GM12878 (cell line): ENCODE results near the gene KDELR1. TPM values are rescaled to one million over a fixed set of nuclear protein-coding genes. Genes with fewer than 3 reads are reported as not detected.

Experiments
- ATAC-seq: fragments of 200-7000 bp; cut with Tn5 transposase; 3 replicates; pipeline ENCODE4 v1.9.1; 2020; ENCODE audit warnings: mild to moderate bottlenecking, moderate library complexity
- BruUV-seq: library from RNA; stranded (reverse); fragments of 400-500 nt; replicated peaks from 2 replicates; lab custom pipeline; 2021; lab: Mats Ljungman, UMichigan
- CTCF ChIA-PET: fragments of 300-600 bp; sonication (Branson Sonifier 250); formaldehyde crosslinking; extraction: SDS; loops from one replicate; lab custom pipeline; 2021; ENCODE audit warnings: inconsistent platforms; lab: Yijun Ruan, JAX
- POLR2A ChIA-PET: fragments of 350-600 bp; formaldehyde crosslinking; extraction: SDS; loops from one replicate; lab custom pipeline; 2021; ENCODE audit warnings: inconsistent platforms; lab: Charles Lee
- RAD21 ChIA-PET: fragments of 300-600 bp; sonication (Branson Sonifier 250); formaldehyde crosslinking; loops from one replicate; lab custom pipeline; 2023; ENCODE audit warnings: antibody characterized with exemption; ENCODE audit not compliant: unreplicated experiment; lab: Charles Lee
- SMC1A ChIA-PET: fragments of 300-600 bp; sonication (Branson Sonifier 250); formaldehyde crosslinking; loops from one replicate; lab custom pipeline; 2023; ENCODE audit not compliant: unreplicated experiment, uncharacterized antibody; lab: Charles Lee
- DNase-seq: peaks from one replicate; pipeline ENCODE4 v3.0.0-alpha.2; 2011; ENCODE audit warnings: low read depth, low spot score
- FAIRE-seq: peaks from 3 replicates; lab custom pipeline; 2011; peaks lifted over from hg19 to GRCh38; lab: Jason Lieb, UNC
- H2AFZ ChIP-seq: 2 replicates; pipeline ENCODE4 v1.6.0; 2011; ENCODE audit warnings: low read depth, low read length, control low read depth; ENCODE audit not compliant: control insufficient read depth
- H3K27ac ChIP-seq: 2 replicates; pipeline ENCODE4 v1.5.1; 2011; ENCODE audit warnings: control low read depth; ENCODE audit not compliant: control insufficient read depth, insufficient read depth
- H3K27me3 ChIP-seq, 2 experiments: replicated peaks in 1 of 2; 2 replicates each; pipeline versions ENCODE4 v1.6.0 to v1.6.1; 2011; ENCODE audit warnings: low read length in 1 of 2; ENCODE audit not compliant: control insufficient read depth in 2 of 2, insufficient read depth in 2 of 2
- H3K36me3 ChIP-seq, 2 experiments: 2 replicates each; pipeline ENCODE4 v1.5.1; 2011; ENCODE audit warnings: low read length in 1 of 2; ENCODE audit not compliant: control insufficient read depth in 2 of 2, insufficient read depth in 2 of 2
- H3K4me1 ChIP-seq: 2 replicates; pipeline ENCODE4 v1.6.1; 2011; ENCODE audit warnings: mild to moderate bottlenecking, low read length, moderate library complexity, mixed read lengths; ENCODE audit not compliant: control insufficient read depth, insufficient read depth
- H3K4me2 ChIP-seq: 2 replicates; pipeline ENCODE4 v1.6.0; 2011; ENCODE audit warnings: control low read depth; ENCODE audit not compliant: control insufficient read depth, insufficient read depth
- H3K4me3 ChIP-seq: fragments of 200-600 bp; sonication (generic); 2 replicates; pipeline ENCODE4 v1.5.1; 2016
- H3K79me2 ChIP-seq: 2 replicates; pipeline ENCODE4 v1.6.0; 2011; ENCODE audit warnings: low read length; ENCODE audit not compliant: control insufficient read depth, insufficient read depth
- H3K9ac ChIP-seq: 2 replicates; pipeline ENCODE4 v1.8.0; 2011; ENCODE audit warnings: low read length, control low read depth, mixed read lengths; ENCODE audit not compliant: control insufficient read depth, insufficient read depth
- H3K9me3 ChIP-seq: replicated peaks from 3 replicates; pipeline ENCODE4 v1.5.1; 2011; ENCODE audit warnings: mild to moderate bottlenecking, low read length; ENCODE audit not compliant: control insufficient read depth, insufficient read depth
- H4K20me1 ChIP-seq: 2 replicates; pipeline ENCODE4 v1.6.0; 2011; ENCODE audit not compliant: control insufficient read depth, insufficient read depth
- BACH1 ChIP-seq: fragments of 450-650 bp; IDR thresholded peaks from 2 replicates; pipeline ENCODE4 v1.6.1; 2017; ENCODE audit warnings: mild to moderate bottlenecking, borderline replicate concordance
- BHLHE40 ChIP-seq, 2 experiments: fragments of 450-650 bp in 1 of 2; IDR thresholded peaks; 2 replicates each; pipeline ENCODE4 v1.6.1; 2011 to 2017; ENCODE audit warnings: low read depth in 2 of 2, borderline replicate concordance in 1 of 2, improper control_type of control experiment in 1 of 2, low read length in 1 of 2, mild to moderate bottlenecking in 1 of 2
- DPF2 ChIP-seq: fragments of 450-650 bp; IDR thresholded peaks from 2 replicates; pipeline ENCODE4 v1.6.1; 2017; ENCODE audit warnings: mild to moderate bottlenecking
- EGR1 ChIP-seq, 2 experiments: IDR thresholded peaks; 1 replicate in 1 of 2; 2 replicates in 1 of 2; pipeline ENCODE4 v1.6.1; 2011 to 2012; ENCODE audit warnings: low read depth in 2 of 2, low read length in 2 of 2, borderline replicate concordance in 1 of 2, mild to moderate bottlenecking in 1 of 2, moderate library complexity in 1 of 2
- GATAD2B ChIP-seq: fragments of 450-650 bp; conservative IDR thresholded peaks from 2 replicates; pipeline ENCODE4 v1.6.1; 2017; ENCODE audit warnings: low read depth, mild to moderate bottlenecking, moderate library complexity
- IKZF1 ChIP-seq: fragments of 450-650 bp; conservative IDR thresholded peaks from 2 replicates; pipeline ENCODE4 v1.6.1; 2017; ENCODE audit warnings: antibody characterized with exemption, mild to moderate bottlenecking
- LARP7 ChIP-seq: fragments of 450-650 bp; IDR thresholded peaks from 2 replicates; pipeline ENCODE4 v1.6.1; 2017; ENCODE audit warnings: mild to moderate bottlenecking
- NR2C1 ChIP-seq: fragments of 450-650 bp; IDR thresholded peaks from 2 replicates; pipeline ENCODE4 v1.6.1; 2017; ENCODE audit warnings: antibody characterized with exemption, mild to moderate bottlenecking, moderate library complexity
- PAX5 ChIP-seq: IDR thresholded peaks from 2 replicates; pipeline ENCODE4 v1.6.1; 2011; ENCODE audit warnings: low read depth, low read length, borderline replicate concordance
- POLR2A ChIP-seq: IDR thresholded peaks from 2 replicates; pipeline ENCODE4 v1.6.1; 2011; ENCODE audit warnings: low read depth, mild to moderate bottlenecking, low read length
- SUPT20H ChIP-seq: IDR thresholded peaks from 2 replicates; pipeline ENCODE4 v1.6.1; 2011; ENCODE audit warnings: low read depth, mild to moderate bottlenecking, low read length, moderate library complexity, borderline replicate concordance; ENCODE audit not compliant: control insufficient read depth
- WGBS: methylation state at CpG from one replicate; pipeline ENCODE4 v1.1.6; 2016; ENCODE audit warnings: low lambda C conversion rate; ENCODE audit not compliant: insufficient replicate concordance, insufficient coverage; ENCODE audit errors: missing lambda C conversion rate; 5-methylcytosine and 5-hydroxymethylcytosine counted together
- in situ Hi-C: fragments of 300-500 bp; cut with MboI; formaldehyde crosslinking; loops from 9 replicates; pipeline ENCODE4 v1.14.3; 2018; ENCODE audit warnings: mixed read lengths
- intact Hi-C: fragments of 100-400 bp; cut with micrococcal nuclease; formaldehyde crosslinking; loops from one replicate; pipeline ENCODE4 v1.14.2; 2022; ENCODE audit not compliant: unreplicated experiment
- polyA plus RNA-seq, 11 experiments: library from polyadenylated mRNA; depleted of rRNA in 4 of 11; unstranded in 6 of 11; stranded (reverse) in 5 of 11; fragments of >200 nt; fragmentation: Nextera tagmentation in 4 of 11; fragmentation: Illumina TruSeq in 1 of 11; extraction: Ambion mirVana in 4 of 11; extraction: Trizol in 1 of 11; gene quantifications; 1 replicate in 1 of 11; 2 replicates in 10 of 11; pipeline versions ENCODE4 v1.2.1 to v1.2.3, GENCODE V29; 2011 to 2016; ENCODE audit warnings: inconsistent platforms in 2 of 11, missing spikeins in 2 of 11, low read depth in 1 of 11
- total RNA-seq, 4 experiments: library from RNA; depleted of rRNA in 3 of 4; stranded (reverse); fragments of >200 nt in 3 of 4; fragmentation: Illumina TruSeq in 1 of 4; extraction: Trizol in 1 of 4; gene quantifications; 2 replicates each; pipeline versions ENCODE4 v1.2.1 to v1.2.3, GENCODE V29; 2013 to 2021
- TF ChIP-seq, protein P1 (sequence below): fragments of 450-650 bp; IDR thresholded peaks from 2 replicates; pipeline ENCODE4 v1.6.1; 2017; ENCODE audit warnings: mild to moderate bottlenecking, moderate library complexity
- TF ChIP-seq, protein P2 (sequence below): fragments of 450-650 bp; formaldehyde crosslinking; IDR thresholded peaks from 2 replicates; pipeline ENCODE4 v1.4.0; 2022; ENCODE audit warnings: mild to moderate bottlenecking, moderate library complexity
- TF ChIP-seq, protein P3 (sequence below): fragments of 450-650 bp; IDR thresholded peaks from 2 replicates; pipeline ENCODE4 v1.6.1; 2016; ENCODE audit warnings: mild to moderate bottlenecking

Gene KDELR1
- total and polyA plus RNA-seq, 10 of the 15 experiments (the other 5 are each of a cell fraction or from before 2014, with no cell fraction given) = 2.3 to 71.0 (median 45.2) TPM

GRCh38 chr19:48398375-48399235 lies 7.3 kb upstream of the KDELR1 start:
- DNase-seq (no peak), FAIRE-seq (no peak), ATAC-seq (peak; percentile 68)
- Histone ChIP-seq H3K9me3 (no peaks in the 10 kb centered on the region), H3K36me3 (no peaks in the 10 kb centered on the region), H3K4me3 (peak overlapping the region; percentile 74), H3K27me3 (peaks cover 9 to 11% of the 10 kb centered on the region in 2 experiments), H3K79me2 (no peaks in the 10 kb centered on the region), H3K9ac (peak overlapping the region; percentile 64), H2AFZ (peak overlapping the region; percentile 81), H3K4me1 (peaks cover 10% of the 10 kb centered on the region), H3K4me2 (peak overlapping the region; percentile 95), H4K20me1 (no peaks in the 10 kb centered on the region), H3K27ac (peak overlapping the region; percentile 11; the same call in 1 of the 2 replicates)
- SMC1A ChIA-PET = no interaction called here
- in situ Hi-C loops (no loop called here), intact Hi-C loops (no loop called here)
- BruUV-seq = no TSS peak
- RAD21 ChIA-PET = no interaction called here
- CTCF ChIA-PET = no interaction called here
- POLR2A ChIA-PET = no interaction called here
- 16% methylated on average over 33 of the region's 104 CpGs for WGBS
- TF ChIP-seq EGR1 (IDR thresholded peaks at IDR 0.05; ENCODE audit: borderline replicate concordance in 1 of 2, low read depth in 2 of 2, low read length in 2 of 2) (peak in 1 of 2 experiments; percentile 68; a peak in 1 of 3 replicates), LARP7 (peak; percentile 46; the same call in 1 of the 2 replicates), IKZF1 (peak; percentile 89), PAX5 (peak; percentile 22; the same call in 1 of the 2 replicates), SUPT20H (no peak), GATAD2B (0 out of 2 replicates have a peak, but pooled peaks have one; percentile 34), POLR2A (peak; percentile 89), DPF2 (peak; percentile 44; the same call in 1 of the 2 replicates), NR2C1 (no peak), BACH1 (peak; percentile 45), BHLHE40 (IDR thresholded peaks at IDR 0.05; ENCODE audit: borderline replicate concordance in 1 of 2, low read depth in 2 of 2, low read length in 1 of 2) (peak in 1 of 2 experiments; percentile 71; a peak in 1 of 4 replicates)
- TF ChIP-seq, protein P1, sequence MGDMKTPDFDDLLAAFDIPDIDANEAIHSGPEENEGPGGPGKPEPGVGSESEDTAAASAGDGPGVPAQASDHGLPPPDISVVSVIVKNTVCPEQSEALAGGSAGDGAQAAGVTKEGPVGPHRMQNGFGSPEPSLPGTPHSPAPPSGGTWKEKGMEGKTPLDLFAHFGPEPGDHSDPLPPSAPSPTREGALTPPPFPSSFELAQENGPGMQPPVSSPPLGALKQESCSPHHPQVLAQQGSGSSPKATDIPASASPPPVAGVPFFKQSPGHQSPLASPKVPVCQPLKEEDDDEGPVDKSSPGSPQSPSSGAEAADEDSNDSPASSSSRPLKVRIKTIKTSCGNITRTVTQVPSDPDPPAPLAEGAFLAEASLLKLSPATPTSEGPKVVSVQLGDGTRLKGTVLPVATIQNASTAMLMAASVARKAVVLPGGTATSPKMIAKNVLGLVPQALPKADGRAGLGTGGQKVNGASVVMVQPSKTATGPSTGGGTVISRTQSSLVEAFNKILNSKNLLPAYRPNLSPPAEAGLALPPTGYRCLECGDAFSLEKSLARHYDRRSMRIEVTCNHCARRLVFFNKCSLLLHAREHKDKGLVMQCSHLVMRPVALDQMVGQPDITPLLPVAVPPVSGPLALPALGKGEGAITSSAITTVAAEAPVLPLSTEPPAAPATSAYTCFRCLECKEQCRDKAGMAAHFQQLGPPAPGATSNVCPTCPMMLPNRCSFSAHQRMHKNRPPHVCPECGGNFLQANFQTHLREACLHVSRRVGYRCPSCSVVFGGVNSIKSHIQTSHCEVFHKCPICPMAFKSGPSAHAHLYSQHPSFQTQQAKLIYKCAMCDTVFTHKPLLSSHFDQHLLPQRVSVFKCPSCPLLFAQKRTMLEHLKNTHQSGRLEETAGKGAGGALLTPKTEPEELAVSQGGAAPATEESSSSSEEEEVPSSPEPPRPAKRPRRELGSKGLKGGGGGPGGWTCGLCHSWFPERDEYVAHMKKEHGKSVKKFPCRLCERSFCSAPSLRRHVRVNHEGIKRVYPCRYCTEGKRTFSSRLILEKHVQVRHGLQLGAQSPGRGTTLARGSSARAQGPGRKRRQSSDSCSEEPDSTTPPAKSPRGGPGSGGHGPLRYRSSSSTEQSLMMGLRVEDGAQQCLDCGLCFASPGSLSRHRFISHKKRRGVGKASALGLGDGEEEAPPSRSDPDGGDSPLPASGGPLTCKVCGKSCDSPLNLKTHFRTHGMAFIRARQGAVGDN = peak; percentile 82; the same call in 1 of the 2 replicates
- TF ChIP-seq, protein P2, sequence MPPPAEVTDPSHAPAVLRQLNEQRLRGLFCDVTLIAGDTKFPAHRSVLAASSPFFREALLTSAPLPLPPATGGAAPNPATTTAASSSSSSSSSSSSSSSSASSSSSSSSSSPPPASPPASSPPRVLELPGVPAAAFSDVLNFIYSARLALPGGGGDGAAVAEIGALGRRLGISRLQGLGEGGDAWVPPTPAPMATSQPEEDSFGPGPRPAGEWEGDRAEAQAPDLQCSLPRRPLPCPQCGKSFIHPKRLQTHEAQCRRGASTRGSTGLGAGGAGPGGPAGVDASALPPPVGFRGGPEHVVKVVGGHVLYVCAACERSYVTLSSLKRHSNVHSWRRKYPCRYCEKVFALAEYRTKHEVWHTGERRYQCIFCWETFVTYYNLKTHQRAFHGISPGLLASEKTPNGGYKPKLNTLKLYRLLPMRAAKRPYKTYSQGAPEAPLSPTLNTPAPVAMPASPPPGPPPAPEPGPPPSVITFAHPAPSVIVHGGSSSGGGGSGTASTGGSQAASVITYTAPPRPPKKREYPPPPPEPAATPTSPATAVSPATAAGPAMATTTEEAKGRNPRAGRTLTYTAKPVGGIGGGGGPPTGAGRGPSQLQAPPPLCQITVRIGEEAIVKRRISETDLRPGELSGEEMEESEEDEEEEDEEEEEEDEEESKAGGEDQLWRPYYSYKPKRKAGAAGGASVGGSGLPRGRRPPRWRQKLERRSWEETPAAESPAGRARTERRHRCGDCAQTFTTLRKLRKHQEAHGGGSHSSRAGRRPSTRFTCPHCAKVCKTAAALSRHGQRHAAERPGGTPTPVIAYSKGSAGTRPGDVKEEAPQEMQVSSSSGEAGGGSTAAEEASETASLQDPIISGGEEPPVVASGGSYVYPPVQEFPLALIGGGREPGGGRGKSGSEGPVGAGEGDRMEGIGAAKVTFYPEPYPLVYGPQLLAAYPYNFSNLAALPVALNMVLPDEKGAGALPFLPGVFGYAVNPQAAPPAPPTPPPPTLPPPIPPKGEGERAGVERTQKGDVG (CRISPR knock-in tag) = no peak
- TF ChIP-seq, protein P3, sequence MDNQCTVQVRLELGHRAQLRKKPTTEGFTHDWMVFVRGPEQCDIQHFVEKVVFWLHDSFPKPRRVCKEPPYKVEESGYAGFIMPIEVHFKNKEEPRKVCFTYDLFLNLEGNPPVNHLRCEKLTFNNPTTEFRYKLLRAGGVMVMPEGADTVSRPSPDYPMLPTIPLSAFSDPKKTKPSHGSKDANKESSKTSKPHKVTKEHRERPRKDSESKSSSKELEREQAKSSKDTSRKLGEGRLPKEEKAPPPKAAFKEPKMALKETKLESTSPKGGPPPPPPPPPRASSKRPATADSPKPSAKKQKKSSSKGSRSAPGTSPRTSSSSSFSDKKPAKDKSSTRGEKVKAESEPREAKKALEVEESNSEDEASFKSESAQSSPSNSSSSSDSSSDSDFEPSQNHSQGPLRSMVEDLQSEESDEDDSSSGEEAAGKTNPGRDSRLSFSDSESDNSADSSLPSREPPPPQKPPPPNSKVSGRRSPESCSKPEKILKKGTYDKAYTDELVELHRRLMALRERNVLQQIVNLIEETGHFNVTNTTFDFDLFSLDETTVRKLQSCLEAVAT = no peak
